Sigmoid colon (tissue), 4 donors: ENCODE results near the gene BPI.
"Not testable (repeated sequence)": the region's sequence is repeated elsewhere in the genome, so short reads cannot be mapped to it uniquely, and the experiment has no call there.

Experiments
- EP300 ChIP-seq, 4 donors: sonication (generic); formaldehyde crosslinking; IDR thresholded peaks; one replicate each; pipeline ENCODE4 v1.6.1; 2017; ENCODE audit warnings: antibody characterized with exemption in 4 of 4
- POLR2A ChIP-seq, 2 donors: fragments of 450-650 bp; IDR thresholded peaks; one replicate each; pipeline ENCODE4 v1.6.1; 2016; ENCODE audit warnings: antibody characterized with exemption in 2 of 2, mild to moderate bottlenecking in 2 of 2, moderate library complexity in 2 of 2
- POLR2AphosphoS5 ChIP-seq, 4 donors: sonication (generic); formaldehyde crosslinking; IDR thresholded peaks; one replicate each; pipeline ENCODE4 v1.6.1; 2017; ENCODE audit warnings: antibody characterized with exemption in 4 of 4
- TF ChIP-seq, protein P1 (sequence below), 4 experiments: fragments of 450-650 bp in 3 of 4; fragments of 200-600 bp in 1 of 4; IDR thresholded peaks; one replicate each; pipeline ENCODE4 v1.5.1; 2016 to 2019; ENCODE audit warnings: antibody characterized with exemption in 4 of 4, mild to moderate bottlenecking in 3 of 4, moderate library complexity in 2 of 4

- TF ChIP-seq, protein P1, sequence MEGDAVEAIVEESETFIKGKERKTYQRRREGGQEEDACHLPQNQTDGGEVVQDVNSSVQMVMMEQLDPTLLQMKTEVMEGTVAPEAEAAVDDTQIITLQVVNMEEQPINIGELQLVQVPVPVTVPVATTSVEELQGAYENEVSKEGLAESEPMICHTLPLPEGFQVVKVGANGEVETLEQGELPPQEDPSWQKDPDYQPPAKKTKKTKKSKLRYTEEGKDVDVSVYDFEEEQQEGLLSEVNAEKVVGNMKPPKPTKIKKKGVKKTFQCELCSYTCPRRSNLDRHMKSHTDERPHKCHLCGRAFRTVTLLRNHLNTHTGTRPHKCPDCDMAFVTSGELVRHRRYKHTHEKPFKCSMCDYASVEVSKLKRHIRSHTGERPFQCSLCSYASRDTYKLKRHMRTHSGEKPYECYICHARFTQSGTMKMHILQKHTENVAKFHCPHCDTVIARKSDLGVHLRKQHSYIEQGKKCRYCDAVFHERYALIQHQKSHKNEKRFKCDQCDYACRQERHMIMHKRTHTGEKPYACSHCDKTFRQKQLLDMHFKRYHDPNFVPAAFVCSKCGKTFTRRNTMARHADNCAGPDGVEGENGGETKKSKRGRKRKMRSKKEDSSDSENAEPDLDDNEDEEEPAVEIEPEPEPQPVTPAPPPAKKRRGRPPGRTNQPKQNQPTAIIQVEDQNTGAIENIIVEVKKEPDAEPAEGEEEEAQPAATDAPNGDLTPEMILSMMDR (IDR thresholded peaks at IDR 0.05) = not testable (repeated sequence)
- not testable (repeated sequence) for TF ChIP-seq POLR2AphosphoS5, POLR2A, EP300 (IDR thresholded peaks at IDR 0.05)
Measured at GRCh38 chr20:38254621-38255020, 49.3 kb upstream of the BPI start.
